Activated naive CD8-positive, alpha-beta T cell (primary cell): Measurements from ENCODE around the gene NSMCE4A.
A peak's percentile ranks its signal among the peaks of the same experiment; 100 is the strongest.
"Not testable (repeated sequence)": the region's sequence is repeated elsewhere in the genome, so short reads cannot be mapped to it uniquely, and the experiment has no call there.

Experiments
- H3K27ac Mint-ChIP-seq: one replicate; pipeline ENCODE4 v1.8.0; 2021; ENCODE audit warnings: mixed read lengths
- H3K27me3 Mint-ChIP-seq: one replicate; pipeline ENCODE4 v1.8.0; 2021; ENCODE audit warnings: mixed read lengths
- H3K36me3 Mint-ChIP-seq: one replicate; pipeline ENCODE4 v1.8.0; 2021; ENCODE audit warnings: mixed read lengths
- H3K4me1 Mint-ChIP-seq: one replicate; pipeline ENCODE4 v1.8.0; 2021; ENCODE audit warnings: low read depth, mixed read lengths
- H3K4me3 Mint-ChIP-seq: one replicate; pipeline ENCODE4 v1.8.0; 2021; ENCODE audit warnings: mild to moderate bottlenecking, mixed read lengths
- H3K9me3 Mint-ChIP-seq: one replicate; pipeline ENCODE4 v1.8.0; 2021; ENCODE audit warnings: low read depth, mixed read lengths

Gene NSMCE4A

DNA sequence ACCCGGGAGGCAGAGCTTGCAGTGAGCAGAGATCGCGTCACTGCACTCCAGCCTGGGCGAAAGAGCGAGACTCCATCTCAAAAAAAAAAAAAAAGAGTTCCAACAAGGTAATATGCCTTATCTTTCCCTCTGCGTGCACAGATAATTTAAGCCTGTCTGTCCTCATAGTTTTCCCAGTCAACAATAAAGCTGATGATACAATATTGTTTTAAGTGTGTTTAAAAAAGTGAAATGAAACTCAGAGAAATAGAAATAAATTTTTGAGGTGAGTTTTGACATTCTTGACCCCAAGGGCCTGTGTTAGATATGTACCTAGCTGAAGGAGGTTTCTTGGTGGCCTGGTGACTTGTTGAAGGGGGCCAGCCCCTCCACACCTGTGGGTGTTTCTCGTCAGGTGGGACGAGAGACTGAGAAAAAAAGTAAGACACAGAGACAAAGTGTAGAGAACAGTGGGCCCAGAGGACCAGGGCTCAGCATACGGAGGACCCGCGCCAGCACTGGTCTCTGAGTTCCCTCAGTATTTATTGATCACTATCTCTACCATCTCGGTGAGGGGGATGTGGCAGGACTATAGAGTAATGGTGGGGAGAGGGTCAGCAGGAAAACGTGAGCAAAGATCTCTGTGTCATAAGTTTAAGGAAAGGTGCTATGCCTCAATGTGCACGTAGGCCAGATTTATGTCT lies 45.3 kb downstream of the NSMCE4A start:
- Mint-ChIP-seq H3K27ac (peak overlapping the region; percentile 83), H3K4me3 (peak overlapping the region; percentile 63), H3K4me1 (peaks cover 26% of the 10 kb centered on the region)
- not testable (repeated sequence) for H3K36me3 Mint-ChIP-seq, H3K27me3 Mint-ChIP-seq, H3K9me3 Mint-ChIP-seq

DNA sequence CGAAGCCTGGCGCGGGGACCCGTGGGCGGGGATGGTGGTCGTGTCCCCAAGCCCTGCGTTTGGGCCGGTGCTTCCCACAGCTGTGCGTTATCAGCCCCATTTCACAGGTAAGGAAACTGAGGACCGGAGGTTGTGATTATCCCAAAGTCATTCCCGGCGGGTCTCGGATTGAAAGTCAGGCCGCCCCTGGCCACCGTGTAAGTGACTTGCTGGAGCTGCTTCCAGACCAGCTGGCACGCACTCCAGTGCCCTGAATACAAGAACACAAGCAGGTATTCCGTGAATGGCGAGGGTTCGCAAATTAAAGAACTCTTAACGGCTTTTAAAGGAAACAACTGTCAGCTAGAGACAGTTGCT lies 46.5 kb downstream of the NSMCE4A start:
- Mint-ChIP-seq H3K9me3 (no peaks in the 10 kb centered on the region), H3K27ac (peak overlapping the region; percentile 87), H3K4me1 (peaks cover 26% of the 10 kb centered on the region)

DNA sequence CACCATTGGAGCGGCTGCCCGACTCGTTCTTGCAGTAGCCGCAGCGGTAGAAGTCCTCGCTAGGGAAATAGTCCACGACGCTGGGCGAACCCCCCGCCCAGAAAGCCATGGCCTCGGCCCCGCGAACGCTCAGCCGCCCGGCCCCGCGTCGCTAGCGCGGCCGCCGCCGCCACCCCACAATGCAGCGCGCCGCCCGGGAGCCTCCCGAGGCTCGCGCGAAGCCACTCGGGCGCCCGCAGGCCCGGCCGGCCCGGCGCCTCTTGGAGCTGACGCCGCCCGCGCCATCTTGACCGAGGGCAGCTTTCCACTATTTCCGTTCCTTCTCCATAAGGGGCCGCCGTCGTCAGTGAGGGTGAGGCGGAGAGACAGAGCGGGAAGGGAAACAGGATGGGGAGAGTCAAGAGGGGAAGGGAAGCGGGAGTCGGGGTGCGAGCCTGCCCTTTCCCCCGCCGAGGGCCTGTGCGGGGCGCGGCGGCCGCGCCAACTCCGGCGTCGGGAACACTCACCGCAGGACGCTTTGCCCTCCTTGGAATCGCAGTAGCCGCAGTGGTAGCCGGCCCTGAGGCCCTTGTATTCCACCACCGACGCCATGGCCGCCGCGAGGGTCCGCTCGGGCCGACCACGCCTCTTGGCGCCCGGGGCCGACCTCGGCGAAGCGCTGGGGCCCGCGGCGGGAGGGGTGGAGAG lies 47.0 kb downstream of the NSMCE4A start, which contains the start of gene ATE1:
Gene ATE1, minus strand, starts transcription at position 191 of the 687 bp plus-strand sequence. Its CDS starts 82 bp downstream, at position 109.
- Mint-ChIP-seq H3K9me3 (no peaks in the 10 kb centered on the region), H3K27ac (peak within 1 kb of the TSS; percentile 93), H3K27me3 (no peaks in the 10 kb centered on the region), H3K36me3 (no peaks in the 10 kb centered on the region), H3K4me1 (peaks cover 27% of the 10 kb centered on the region), H3K4me3 (peak within 1 kb of the TSS; percentile 87)

More for the DNA sequence above, 46.5 kb downstream of the NSMCE4A start:
- H3K4me3 Mint-ChIP-seq: peak overlapping the region; percentile 87
- H3K36me3 Mint-ChIP-seq: no peaks in the 10 kb centered on the region
- no peaks in the 10 kb centered on the region for H3K27me3 Mint-ChIP-seq

DNA sequence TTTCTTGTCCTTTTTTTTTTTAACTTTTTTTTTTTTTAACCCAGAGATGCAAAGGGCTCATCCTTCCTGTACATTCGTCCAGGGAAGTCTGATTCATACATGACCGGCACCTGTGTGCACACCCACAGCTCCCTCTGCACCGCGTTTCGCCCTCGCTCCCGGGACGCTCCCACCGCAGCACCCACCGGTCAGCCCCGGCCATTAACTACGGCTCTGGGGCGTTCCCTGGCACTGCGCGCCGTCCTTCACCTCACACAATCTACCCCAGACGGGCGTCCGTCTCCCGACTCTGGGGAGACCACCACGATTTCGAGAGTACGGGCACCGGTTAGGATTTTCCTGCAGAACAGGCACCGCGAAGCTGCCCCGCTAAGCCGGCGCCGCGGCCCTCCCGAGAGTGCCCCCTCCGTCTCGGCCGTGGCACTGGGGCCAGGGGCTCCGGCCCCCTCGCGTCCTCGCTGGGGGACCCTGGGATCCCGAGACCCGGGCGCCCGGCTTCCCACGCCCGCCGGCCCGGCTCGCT lies 47.6 kb downstream of the NSMCE4A start:
- Mint-ChIP-seq H3K27me3 (no peaks in the 10 kb centered on the region), H3K27ac (peak overlapping the region; percentile 77), H3K4me3 (peak overlapping the region; percentile 87), H3K9me3 (no peaks in the 10 kb centered on the region), H3K4me1 (peaks cover 32% of the 10 kb centered on the region), H3K36me3 (peaks cover 3% of the 10 kb centered on the region)

DNA sequence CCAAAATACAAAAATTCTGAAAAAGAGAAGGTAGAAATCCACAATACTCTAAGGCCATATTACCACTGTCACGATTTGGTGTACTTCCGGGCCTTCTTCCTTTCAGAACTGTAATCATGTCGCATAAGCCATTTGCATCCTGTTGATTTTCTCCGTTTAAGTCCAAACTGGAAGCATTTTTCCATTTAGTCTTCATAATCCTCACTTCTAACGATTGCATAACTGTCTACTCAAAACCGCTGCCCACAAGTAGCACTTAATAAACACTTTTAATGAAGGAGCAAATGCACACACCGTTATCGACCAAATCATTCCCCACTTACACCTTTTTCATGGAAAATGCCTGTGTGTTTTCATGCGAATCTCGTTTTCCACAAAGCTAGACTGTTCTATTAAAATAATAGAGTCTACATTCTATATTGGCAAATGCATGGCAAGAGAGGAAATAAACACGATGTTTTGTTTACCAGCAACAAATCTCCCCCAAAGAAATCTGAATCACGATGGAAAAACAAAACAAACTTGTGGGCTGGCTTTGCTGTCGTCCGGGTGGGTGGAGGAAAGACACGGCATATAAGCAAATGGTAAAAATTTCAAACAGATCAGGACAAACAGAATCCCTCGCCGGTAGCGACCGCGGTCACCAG lies 48.2 kb downstream of the NSMCE4A start:
- peaks cover 4% of the 10 kb centered on the region for H3K36me3 Mint-ChIP-seq
- peak overlapping the region; percentile 87 for H3K4me3 Mint-ChIP-seq
- H3K9me3 Mint-ChIP-seq: no peaks in the 10 kb centered on the region
- H3K4me1 Mint-ChIP-seq: peaks cover 32% of the 10 kb centered on the region
- no peaks in the 10 kb centered on the region for H3K27me3 Mint-ChIP-seq
- peak overlapping the region; percentile 77 for H3K27ac Mint-ChIP-seq

DNA sequence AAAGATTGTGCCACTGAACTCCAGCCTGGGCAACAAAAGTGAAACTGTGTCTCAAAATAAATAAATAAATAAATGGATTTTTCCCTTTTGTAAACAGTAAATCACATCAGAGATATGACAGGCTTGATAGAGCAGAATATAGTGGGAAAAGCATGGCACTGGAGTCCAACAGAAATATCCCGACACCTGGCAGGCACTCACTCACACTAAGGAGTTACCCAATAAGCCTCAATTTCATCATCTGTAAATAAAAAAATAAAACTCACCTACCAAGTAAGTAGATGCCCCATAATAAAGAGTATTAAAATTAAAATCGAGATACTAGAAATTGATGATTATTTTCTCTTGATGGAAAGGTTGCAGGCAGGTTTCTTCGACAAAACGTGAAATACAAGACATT lies 48.9 kb downstream of the NSMCE4A start:
- no peak overlapping the region for H3K27ac Mint-ChIP-seq
- no peaks in the 10 kb centered on the region for H3K9me3 Mint-ChIP-seq
- peaks cover 32% of the 10 kb centered on the region for H3K4me1 Mint-ChIP-seq
- peak overlapping the region; percentile 58 for H3K4me3 Mint-ChIP-seq
- peaks cover 4% of the 10 kb centered on the region for H3K36me3 Mint-ChIP-seq
- H3K27me3 Mint-ChIP-seq: no peaks in the 10 kb centered on the region

DNA sequence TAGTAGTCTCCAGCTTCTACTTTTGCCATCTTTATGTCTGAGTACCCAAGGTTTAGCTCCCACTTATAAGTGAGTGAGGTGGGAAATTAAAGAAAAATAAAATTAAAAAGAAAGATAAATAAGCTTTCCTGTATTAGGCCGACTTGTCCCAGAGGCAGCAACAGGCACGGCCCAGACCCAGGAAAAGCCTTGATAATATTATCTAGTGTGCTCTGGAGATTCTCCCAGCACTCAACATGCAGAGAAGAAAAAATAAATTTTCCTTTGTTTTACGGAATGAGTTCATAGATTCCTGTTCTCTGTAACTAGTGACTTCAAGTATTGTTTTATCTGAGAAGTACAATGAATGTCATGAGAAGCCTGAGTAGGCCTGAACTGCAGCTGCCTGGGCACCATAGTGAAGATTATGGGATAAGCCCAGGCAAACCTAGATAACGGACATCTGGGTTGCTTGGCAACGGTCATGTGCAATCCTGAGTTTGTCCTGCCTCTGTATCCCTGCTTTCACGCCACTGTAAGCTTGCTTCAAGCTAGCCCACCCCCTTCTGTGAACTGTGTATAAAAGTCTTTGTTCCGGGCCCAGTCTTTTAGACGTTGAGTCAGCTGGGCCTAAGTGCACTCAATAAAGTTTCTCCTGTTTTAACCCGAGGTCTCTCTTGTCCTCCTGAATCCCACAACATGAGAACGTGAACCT lies 53.6 kb downstream of the NSMCE4A start:
- H3K4me3 Mint-ChIP-seq: no peak overlapping the region
- no peaks in the 10 kb centered on the region for H3K9me3 Mint-ChIP-seq
- no peak overlapping the region for H3K27ac Mint-ChIP-seq
- H3K36me3 Mint-ChIP-seq: peaks cover 14% of the 10 kb centered on the region
- H3K27me3 Mint-ChIP-seq: no peaks in the 10 kb centered on the region
- H3K4me1 Mint-ChIP-seq: peaks cover 19% of the 10 kb centered on the region

DNA sequence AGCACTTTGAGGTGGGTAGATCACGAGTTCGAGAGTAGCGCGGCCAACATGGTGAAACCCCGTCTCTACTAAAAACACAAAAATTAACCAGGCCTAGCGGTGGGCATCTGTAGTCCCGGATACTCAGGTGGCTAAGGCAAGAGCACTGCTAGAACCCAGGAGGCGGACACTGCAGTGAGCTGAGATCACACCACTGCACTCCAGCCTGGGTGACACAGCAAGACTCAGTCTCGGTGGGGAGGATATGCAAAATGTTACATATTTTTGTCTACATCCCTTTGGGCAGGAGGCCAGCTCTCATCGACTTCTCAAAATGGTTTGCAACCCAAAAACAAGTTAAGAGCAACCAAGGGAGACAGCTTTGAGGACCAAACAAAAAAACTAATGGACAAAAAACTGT lies 55.4 kb downstream of the NSMCE4A start:
- H3K9me3 Mint-ChIP-seq: no peaks in the 10 kb centered on the region
- peaks cover 17% of the 10 kb centered on the region for H3K4me1 Mint-ChIP-seq
- H3K4me3 Mint-ChIP-seq: no peak overlapping the region
- H3K27ac Mint-ChIP-seq: no peak overlapping the region
- H3K27me3 Mint-ChIP-seq: no peaks in the 10 kb centered on the region
- H3K36me3 Mint-ChIP-seq: peaks cover 14% of the 10 kb centered on the region

DNA sequence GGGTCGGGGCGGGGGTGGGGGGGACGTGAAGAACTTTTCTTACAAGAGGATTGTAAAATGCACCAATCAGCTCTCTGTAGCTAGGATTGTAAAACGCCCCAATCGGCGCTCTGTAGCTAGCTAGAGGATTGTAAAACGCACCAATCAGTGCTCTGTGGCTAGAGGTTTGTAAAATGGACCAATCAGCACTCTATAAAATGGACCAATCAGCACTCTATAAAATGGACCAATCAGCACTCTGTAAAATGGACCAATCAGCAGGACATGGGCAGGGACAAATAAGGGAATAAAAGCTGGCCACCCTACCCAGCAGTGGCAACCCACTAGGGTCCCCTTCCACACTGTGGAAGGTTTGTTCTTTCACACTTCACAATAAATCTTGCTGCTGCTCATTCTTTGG lies 56.2 kb downstream of the NSMCE4A start:
- H3K4me3 Mint-ChIP-seq, H3K9me3 Mint-ChIP-seq, H3K27me3 Mint-ChIP-seq, H3K27ac Mint-ChIP-seq: not testable (repeated sequence)
- H3K36me3 Mint-ChIP-seq: peaks cover 14% of the 10 kb centered on the region
- H3K4me1 Mint-ChIP-seq: peaks cover 17% of the 10 kb centered on the region

DNA sequence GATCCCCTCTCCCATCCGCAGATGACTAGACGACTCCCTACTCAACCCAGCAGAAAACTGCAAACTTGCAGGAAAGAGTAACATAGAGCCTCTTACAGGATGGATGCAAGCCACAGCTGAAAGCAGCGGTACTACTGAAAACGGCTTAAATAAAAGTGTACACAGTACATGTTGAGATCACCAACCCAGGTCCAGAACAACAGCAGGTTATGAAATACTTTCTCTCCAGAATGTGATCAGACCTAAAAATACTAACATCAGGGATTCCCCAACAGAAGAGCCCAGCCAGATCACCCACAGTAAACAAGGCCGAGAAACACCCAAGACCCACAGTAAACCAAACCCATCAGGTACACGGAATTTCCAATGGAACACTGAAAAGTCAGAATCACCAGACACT lies 60.4 kb downstream of the NSMCE4A start:
- H3K9me3 Mint-ChIP-seq: no peaks in the 10 kb centered on the region
- no peak overlapping the region for H3K4me3 Mint-ChIP-seq
- H3K27me3 Mint-ChIP-seq: no peaks in the 10 kb centered on the region
- peaks cover 8% of the 10 kb centered on the region for H3K36me3 Mint-ChIP-seq
- peaks cover 13% of the 10 kb centered on the region for H3K4me1 Mint-ChIP-seq
- no peak overlapping the region for H3K27ac Mint-ChIP-seq

DNA sequence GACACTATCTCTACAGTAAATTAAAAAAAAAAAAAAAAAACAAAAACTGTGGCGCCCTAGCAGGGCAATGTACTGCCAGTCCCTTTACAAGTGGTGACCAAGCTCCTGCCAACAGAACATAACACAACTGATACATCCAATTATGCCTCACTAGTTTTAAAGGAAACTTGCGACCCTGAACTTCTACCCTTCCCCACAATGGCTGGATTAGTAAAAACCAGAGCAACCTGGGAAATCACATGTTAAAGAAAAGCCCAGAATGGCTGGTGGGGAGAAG lies 63.7 kb downstream of the NSMCE4A start:
- Mint-ChIP-seq H3K4me1 (peaks cover 5% of the 10 kb centered on the region), H3K9me3 (no peaks in the 10 kb centered on the region), H3K36me3 (peaks cover 6% of the 10 kb centered on the region), H3K4me3 (no peak overlapping the region), H3K27ac (no peak overlapping the region), H3K27me3 (no peaks in the 10 kb centered on the region)

DNA sequence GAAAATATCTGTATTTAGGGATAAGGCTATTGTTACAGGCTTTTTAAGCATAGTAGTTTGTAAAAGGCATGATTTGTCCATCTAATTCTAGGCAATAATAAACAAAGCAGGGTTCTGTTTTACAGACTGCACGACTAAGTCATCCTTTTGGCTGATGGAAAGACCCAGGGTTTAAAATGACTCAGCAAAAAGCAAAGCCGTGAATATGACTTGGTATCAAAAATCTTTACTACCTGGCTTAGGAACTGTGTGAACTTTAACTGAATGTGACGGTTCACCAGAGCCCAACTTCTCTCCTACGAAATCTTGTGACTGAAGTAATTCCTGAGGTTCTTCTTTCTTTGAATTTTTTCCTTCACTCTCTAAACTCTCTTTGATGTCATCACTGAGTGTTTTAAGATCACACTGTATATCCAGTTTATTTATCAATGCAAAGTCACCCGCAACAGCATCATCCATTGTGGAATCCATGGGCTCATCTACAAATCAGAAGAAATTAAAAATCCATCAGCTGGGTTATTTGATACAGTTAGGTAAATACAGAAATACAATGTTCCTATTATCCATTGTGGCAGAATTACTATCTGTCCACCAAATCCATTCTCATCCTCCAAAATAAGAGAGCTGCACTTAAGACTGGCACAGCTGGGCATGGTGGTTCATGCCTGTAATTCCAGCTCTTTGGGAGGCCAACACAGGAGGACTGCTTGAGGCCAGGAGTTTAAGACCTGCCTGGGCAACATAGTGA lies 64.2 kb downstream of the NSMCE4A start:
- Mint-ChIP-seq H3K27ac (peak overlapping the region; percentile 30), H3K4me1 (peaks cover 5% of the 10 kb centered on the region), H3K27me3 (no peaks in the 10 kb centered on the region), H3K9me3 (no peaks in the 10 kb centered on the region), H3K36me3 (peaks cover 6% of the 10 kb centered on the region), H3K4me3 (no peak overlapping the region)
